ENCODE data around the gene REXO4.
"Not testable (repeated sequence)": the region's sequence is repeated elsewhere in the genome, so short reads cannot be mapped to it uniquely, and the experiment has no call there.

REXO4 gene

GRCh38 chr9:133456409-133456808, 38.6 kb upstream of the REXO4 start:
- FAIRE-seq = no peak
- no peak for DNase-seq (ENCODE audit: insufficient read length, low spot score)
- no peak for TF ChIP-seq CTCF (IDR thresholded peaks at IDR 0.05; ENCODE audit: insufficient read depth, missing control alignments)

- no peak for TF ChIP-seq CTCF (IDR thresholded peaks at IDR 0.05; ENCODE audit: insufficient read depth, missing control alignments)
- DNase-seq (ENCODE audit: insufficient read length, low spot score) (no peak), FAIRE-seq (no peak)
These were observed 38.1 kb upstream of the REXO4 start for GRCh38 chr9:133455936-133456335.

GRCh38 chr9:133454943-133455673, 37.3 kb upstream of the REXO4 start:
- FAIRE-seq (no peak), DNase-seq (ENCODE audit: insufficient read length, low spot score) (no peak)
- TF ChIP-seq CTCF (IDR thresholded peaks at IDR 0.05; ENCODE audit: insufficient read depth, missing control alignments) = no peak

- no peak for TF ChIP-seq CTCF (IDR thresholded peaks at IDR 0.05; ENCODE audit: insufficient read depth, missing control alignments)
- FAIRE-seq = no peak
- no peak for DNase-seq (ENCODE audit: insufficient read length, low spot score)
These were observed 36.5 kb upstream of the REXO4 start for GRCh38 chr9:133454325-133454724.

GRCh38 chr9:133453651-133454050, 35.8 kb upstream of the REXO4 start:
- no peak for FAIRE-seq
- no peak for TF ChIP-seq CTCF (IDR thresholded peaks at IDR 0.05; ENCODE audit: insufficient read depth, missing control alignments)
- DNase-seq (ENCODE audit: insufficient read length, low spot score) = no peak

- no peak for DNase-seq (ENCODE audit: insufficient read length, low spot score)
- no peak for FAIRE-seq
- no peak for TF ChIP-seq CTCF (IDR thresholded peaks at IDR 0.05; ENCODE audit: insufficient read depth, missing control alignments)
These were observed 34.8 kb upstream of the REXO4 start for GRCh38 chr9:133452562-133452961.

- DNase-seq (ENCODE audit: insufficient read length, low spot score); FAIRE-seq: not testable (repeated sequence)
These were observed 34.1 kb upstream of the REXO4 start for GRCh38 chr9:133451865-133452264.

- FAIRE-seq = no peak
- no peak for DNase-seq (ENCODE audit: insufficient read length, low spot score)
- TF ChIP-seq CTCF (IDR thresholded peaks at IDR 0.05; ENCODE audit: insufficient read depth, missing control alignments) = no peak
These were observed 31.9 kb upstream of the REXO4 start for GRCh38 chr9:133449760-133450159.
